Skin epidermis (tissue), 12 donors: ENCODE data around the gene FAM114A1.
"Not testable (repeated sequence)": the region's sequence is repeated elsewhere in the genome, so short reads cannot be mapped to it uniquely, and the experiment has no call there.

Experiments used
- H3K27ac ChIP-seq, 21 experiments: fragments of 200-600 bp; sonication (generic) in 11 of 21; one replicate each; pipeline ENCODE4 v1.5.0; 2020; ENCODE audit warnings: mild to moderate bottlenecking in 3 of 21, inconsistent platforms in 2 of 21, moderate library complexity in 2 of 21
- H3K4me3 ChIP-seq, 7 experiments: fragments of 200-600 bp; sonication (generic) in 2 of 7; one replicate each; pipeline ENCODE4 v1.5.0; 2020; ENCODE audit warnings: inconsistent platforms in 2 of 7, mild to moderate bottlenecking in 2 of 7, moderate library complexity in 1 of 7

Gene FAM114A1

GRCh38 chr4:38985410-38986100 is 117.9 kb downstream of the FAM114A1 start:
- H3K27ac ChIP-seq = peak overlapping the region in 2 of 21 experiments; percentile 8 to 27
- H3K4me3 ChIP-seq = no peak overlapping the region

DNA sequence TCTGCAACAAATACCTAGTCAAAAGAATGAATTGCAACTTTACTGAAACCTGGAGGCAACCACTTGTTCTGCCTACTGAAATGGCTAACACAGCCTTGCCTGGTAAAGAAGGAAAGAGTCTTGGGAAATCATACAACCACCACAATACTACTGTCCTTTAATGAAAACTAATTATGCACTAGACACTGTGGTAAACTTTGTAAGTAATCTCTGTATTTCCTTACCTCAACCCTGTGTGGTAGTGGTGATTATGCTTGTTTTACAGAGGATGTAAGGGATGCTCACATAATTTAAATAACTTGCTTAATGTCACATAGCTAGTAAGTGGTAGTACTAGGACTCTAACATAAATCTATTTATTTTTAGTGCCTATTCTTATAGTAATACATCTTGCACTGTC is 119.9 kb downstream of the FAM114A1 start:
- H3K4me3 ChIP-seq = no peak overlapping the region

DNA sequence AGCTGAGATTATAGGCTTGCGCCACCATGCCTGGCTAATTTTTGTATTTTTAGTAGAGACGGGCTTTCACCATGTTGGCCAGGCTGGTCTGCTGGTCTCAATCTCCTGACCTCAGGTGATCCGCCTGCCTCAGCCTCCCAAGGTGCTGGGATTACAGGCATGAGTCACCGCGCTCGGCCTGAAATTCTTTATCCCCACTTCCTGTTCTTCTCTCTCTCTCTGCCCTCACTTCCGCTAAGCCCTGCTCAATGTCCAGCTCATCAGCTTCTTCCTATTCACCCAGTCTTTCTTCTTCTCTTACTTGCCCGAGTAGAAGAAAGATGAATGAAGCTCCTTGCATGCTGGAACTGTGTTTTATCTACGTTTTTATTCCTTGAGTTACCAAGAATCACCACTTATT is 120.7 kb downstream of the FAM114A1 start:
- not testable (repeated sequence) for H3K4me3 ChIP-seq, H3K27ac ChIP-seq

More for the DNA sequence above, 119.9 kb downstream of the FAM114A1 start:
- peak overlapping the region in 1 of 21 experiments; percentile 17 for H3K27ac ChIP-seq

DNA sequence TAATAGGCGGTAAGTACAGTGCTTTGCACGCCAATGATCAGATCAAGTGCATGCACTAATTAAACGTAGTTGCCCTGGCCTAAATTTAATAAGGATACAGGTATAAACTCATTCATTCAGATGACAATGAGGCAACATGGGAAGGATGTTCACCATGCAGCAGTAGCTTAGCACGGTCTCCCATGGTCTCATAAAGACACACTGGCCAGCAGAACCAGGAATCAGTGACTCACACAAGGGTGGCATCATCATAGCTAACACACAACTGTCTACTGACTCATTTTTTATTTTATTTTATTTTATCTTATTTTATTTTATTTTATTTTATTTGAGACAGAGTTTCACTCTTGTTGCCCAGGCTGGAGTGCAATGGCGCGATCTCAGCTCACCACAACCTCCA is 121.9 kb downstream of the FAM114A1 start:
- H3K4me3 ChIP-seq = no peak overlapping the region
- no peak overlapping the region for H3K27ac ChIP-seq

DNA sequence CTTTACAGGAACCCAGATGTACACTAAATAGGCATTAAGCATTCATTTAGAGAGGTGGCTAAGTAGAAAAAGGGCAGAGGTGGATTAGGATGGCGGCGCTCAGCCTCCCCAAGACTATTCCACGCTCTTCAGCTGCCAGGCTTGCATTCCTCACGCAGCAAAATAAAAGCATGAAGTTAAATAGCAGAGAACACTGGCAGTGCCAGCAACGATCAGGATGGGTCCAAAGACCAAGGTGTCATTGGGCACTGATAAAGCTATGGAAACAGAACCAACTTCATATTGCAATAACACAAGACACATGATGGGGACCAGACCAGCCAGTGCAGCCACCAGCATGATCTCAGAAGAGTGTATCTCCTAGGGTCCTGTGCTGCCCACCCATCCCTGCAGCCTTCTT is 122.6 kb downstream of the FAM114A1 start:
- H3K27ac ChIP-seq = no peak overlapping the region
- H3K4me3 ChIP-seq = no peak overlapping the region

DNA sequence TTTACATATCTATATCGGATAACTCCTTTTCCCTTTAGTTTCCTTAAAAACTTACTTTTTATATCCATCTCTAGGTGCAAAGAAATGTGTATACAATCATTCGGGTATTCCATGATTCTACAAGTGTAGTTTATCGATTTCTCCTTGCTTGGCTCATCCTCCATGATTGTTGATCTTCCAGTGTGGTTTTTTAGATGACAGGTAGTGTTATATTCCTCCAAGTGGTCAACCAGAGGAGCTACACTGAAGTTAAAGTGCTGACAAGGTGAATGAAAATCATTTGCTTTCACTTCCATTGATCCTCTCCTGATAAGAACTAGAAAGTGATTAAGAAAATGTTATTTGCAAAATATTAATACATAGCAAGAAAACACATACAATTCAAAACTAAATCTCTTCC is 126.1 kb downstream of the FAM114A1 start:
- Histone ChIP-seq H3K4me3 (no peak overlapping the region), H3K27ac (no peak overlapping the region)

DNA sequence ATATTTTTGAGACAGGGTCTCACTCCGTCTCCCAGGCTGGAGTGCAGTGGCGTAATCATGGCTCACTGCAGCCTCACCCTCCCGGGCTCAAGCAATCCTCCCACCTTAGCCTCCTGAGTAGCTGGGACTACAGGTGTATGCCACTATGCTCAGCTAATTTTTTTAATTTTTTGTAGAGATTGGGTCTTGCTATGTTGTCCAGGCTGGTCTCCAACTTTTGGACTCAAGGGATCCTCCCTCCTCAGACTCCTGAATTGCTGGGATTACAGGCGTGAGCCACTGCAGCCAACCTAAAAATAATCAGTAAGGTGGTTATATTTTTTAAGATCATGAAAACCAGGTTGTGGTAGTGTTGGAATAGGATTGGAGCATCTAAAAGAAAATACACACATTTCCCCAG is 126.5 kb downstream of the FAM114A1 start:
- Histone ChIP-seq H3K4me3 (no peak overlapping the region), H3K27ac (no peak overlapping the region)
